Spleen (tissue), 11 donors: ENCODE measurements around the gene IKZF3. TPM values are rescaled to one million over a fixed set of nuclear protein-coding genes. Genes with fewer than 3 reads are reported as not detected.

Experiments
- DNase-seq: peaks from one replicate; pipeline ENCODE4 v3.0.0-alpha.2; 2020
- H3K27ac ChIP-seq, 8 donors: fragments of 200-600 bp; sonication (generic) in 7 of 8; 1 replicate in 4 of 8; 2 replicates in 4 of 8; pipeline versions ENCODE4 v1.5.0 to v1.8.0; 2016 to 2021; ENCODE audit warnings: inconsistent platforms in 4 of 8, mild to moderate bottlenecking in 4 of 8, moderate library complexity in 1 of 8
- H3K27me3 ChIP-seq, 7 donors: fragments of 200-600 bp; sonication (generic) in 6 of 7; replicated peaks in 1 of 7; 1 replicate in 4 of 7; 2 replicates in 3 of 7; pipeline versions ENCODE4 v1.5.0 to v1.8.0; 2016 to 2021; ENCODE audit warnings: inconsistent platforms in 3 of 7, mild to moderate bottlenecking in 1 of 7
- H3K36me3 ChIP-seq, 6 donors: fragments of 200-600 bp; sonication (generic) in 5 of 6; 1 replicate in 4 of 6; 2 replicates in 2 of 6; pipeline versions ENCODE4 v1.5.0 to v1.8.0; 2016 to 2021; ENCODE audit warnings: inconsistent platforms in 2 of 6
- H3K4me1 ChIP-seq, 6 donors: fragments of 200-600 bp; sonication (generic) in 5 of 6; 1 replicate in 3 of 6; 2 replicates in 3 of 6; pipeline versions ENCODE4 v1.5.0 to v1.8.0; 2016 to 2021; ENCODE audit warnings: inconsistent platforms in 3 of 6
- H3K4me3 ChIP-seq, 8 donors: fragments of 200-600 bp; sonication (generic) in 7 of 8; 1 replicate in 4 of 8; 2 replicates in 4 of 8; pipeline versions ENCODE4 v1.5.0 to v1.8.0; 2016 to 2021; ENCODE audit warnings: inconsistent platforms in 4 of 8, mild to moderate bottlenecking in 4 of 8, moderate library complexity in 2 of 8
- H3K9me3 ChIP-seq, 8 donors: fragments of 200-600 bp; sonication (generic) in 7 of 8; 1 replicate in 4 of 8; 2 replicates in 4 of 8; pipeline versions ENCODE4 v1.5.0 to v1.8.0; 2016 to 2021; ENCODE audit warnings: inconsistent platforms in 4 of 8
- POLR2A ChIP-seq, 3 donors: fragments of 450-650 bp; IDR thresholded peaks; one replicate each; pipeline ENCODE4 v1.5.1; 2017; ENCODE audit warnings: antibody characterized with exemption in 3 of 3, mild to moderate bottlenecking in 1 of 3
- POLR2AphosphoS5 ChIP-seq, 3 donors: sonication (generic); formaldehyde crosslinking; IDR thresholded peaks; one replicate each; pipeline ENCODE4 v1.5.1; 2017; ENCODE audit warnings: antibody characterized with exemption in 3 of 3
- WGBS, 5 donors: extraction: QIAGEN DNeasy Blood & Tissue Kit in 3 of 5; methylation state at CpG; one replicate each; pipeline versions ENCODE4 v1.1.5 to v1.1.7; 2013 to 2018; 5-methylcytosine and 5-hydroxymethylcytosine counted together
- intact Hi-C: fragments of 100-400 bp; cut with DNase I; formaldehyde crosslinking; loops from one replicate; pipeline ENCODE4 v1.15.0; 2023; ENCODE audit warnings: low total_unique reads
- polyA plus RNA-seq, 3 donors: library from polyadenylated mRNA; stranded (reverse); fragments of 200-250 nt; gene quantifications; one replicate each; pipeline ENCODE4 v1.2.1, GENCODE V29; 2013
- total RNA-seq, 7 donors: library from RNA; depleted of rRNA in 3 of 7; stranded (reverse); fragments of >200 nt in 3 of 7; fragmentation: NEBNext Ultra II Directional in 4 of 7; extraction: Animal tissue kit (Norgen Biotek cat#: 25700) in 4 of 7; gene quantifications; one replicate each; pipeline versions ENCODE4 v1.1.0 to v1.2.1, GENCODE V29; 2016 to 2021
- TF ChIP-seq, protein P1 (sequence below), 11 experiments: fragments of 200-600 bp in 7 of 11; fragments of 450-650 bp in 4 of 11; sonication (generic) in 4 of 11; IDR thresholded peaks in 8 of 11; conservative IDR thresholded peaks in 3 of 11; 1 replicate in 7 of 11; 2 replicates in 4 of 11; pipeline versions ENCODE4 v1.4.0 to v1.8.0; 2016 to 2021; ENCODE audit warnings: antibody characterized with exemption in 11 of 11, inconsistent platforms in 4 of 11, mild to moderate bottlenecking in 1 of 11
- donor health status: healthy with polysubstance abuse.
- donor health status: DM: no; HTN: no; CAD: no; lungs with moderate emphysema.
- donor health status: DM: no; HTN: no; CAD: no.
- donor health status: Bipolar disorder and iron deficiency.
- donor health status: healthy.
- donor health status: DM: no; HTN: no; CAD: no.
- donor health status: DM: yes; HTN: yes; CAD: no.

Gene IKZF3
- total and polyA plus RNA-seq, 10 donors: 17.5 to 132 (median 84.1) TPM

DNA sequence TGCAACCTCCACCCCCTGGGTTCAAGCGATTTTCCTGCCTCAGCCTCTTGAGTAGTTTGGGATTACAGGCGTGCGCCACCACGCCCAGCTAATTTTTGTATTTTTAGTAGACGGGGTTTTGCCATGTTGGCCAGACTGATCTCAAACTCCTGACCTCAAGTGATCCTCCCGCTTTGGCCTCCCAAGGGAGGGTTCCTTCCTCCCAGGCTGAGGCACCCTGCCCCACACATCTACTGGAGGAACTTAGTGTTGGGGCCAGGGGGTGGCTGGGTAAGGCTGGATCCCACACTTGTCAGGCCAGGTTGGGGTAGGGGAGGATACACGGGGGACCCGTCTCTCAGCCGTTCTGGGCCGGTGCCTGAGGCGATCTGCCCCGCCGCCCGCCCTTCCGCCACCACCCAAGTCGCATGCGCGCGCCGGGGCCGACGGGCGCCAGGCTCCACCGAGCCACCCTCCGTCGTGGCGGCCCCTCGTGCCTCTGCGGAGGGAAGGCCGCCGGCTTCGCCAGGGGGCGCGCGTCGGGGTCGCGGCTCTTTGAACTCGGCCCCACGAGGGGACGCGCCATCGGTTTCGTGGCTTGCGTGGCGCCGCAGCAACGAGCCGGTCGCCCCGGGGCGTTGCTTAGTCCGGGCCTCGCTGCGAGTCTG lies 110.5 kb downstream of the IKZF3 start:
- peak overlapping the region; percentile 46 to 87 (median 60) for H3K4me3 ChIP-seq
- peak in 2 of 3 donors; percentile 66 to 78 for TF ChIP-seq POLR2AphosphoS5 (IDR thresholded peaks at IDR 0.05)
- TF ChIP-seq POLR2A (IDR thresholded peaks at IDR 0.05): no peak

DNA sequence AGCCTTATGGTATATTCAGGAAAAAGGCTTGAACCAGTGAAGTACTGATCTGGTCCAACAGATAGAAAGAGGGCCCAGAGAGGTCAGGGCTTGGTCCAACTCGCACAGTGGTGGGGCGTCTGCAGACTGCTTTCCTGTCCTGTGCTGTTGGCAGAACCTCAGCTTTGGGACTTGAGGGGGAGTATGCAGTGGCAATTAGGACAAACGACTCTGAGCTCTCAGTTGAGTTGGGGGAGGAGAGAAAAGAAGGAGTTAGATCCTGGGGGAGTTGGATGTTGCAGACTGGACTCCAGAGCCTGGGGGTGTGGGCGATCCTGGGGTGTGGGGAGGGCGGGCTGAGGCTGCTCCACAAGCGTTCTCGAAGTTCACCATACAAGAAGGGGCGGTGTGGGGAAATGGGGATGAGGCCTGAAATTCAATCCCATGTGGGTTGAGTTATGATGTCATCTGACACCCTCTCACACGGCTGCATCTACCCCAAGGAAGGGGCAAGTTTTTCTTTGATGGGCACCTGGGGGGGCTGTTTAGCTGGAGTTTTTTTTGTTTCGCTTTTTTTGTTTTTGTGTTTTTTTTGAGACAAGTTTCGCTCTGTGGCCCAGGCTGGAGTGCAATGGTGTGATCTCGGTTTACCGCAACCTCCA lies 111.8 kb downstream of the IKZF3 start:
- Histone ChIP-seq H3K27ac (peak overlapping the region in 4 of 8 donors; percentile 96 to 99 (median 98)), H3K27me3 (no peaks in the 10 kb centered on the region), H3K9me3 (no peaks in the 10 kb centered on the region), H3K4me3 (no peak overlapping the region), H3K36me3 (no peaks in the 10 kb centered on the region), H3K4me1 (peaks cover 30 to 56% (median 44%) of the 10 kb centered on the region in 6 donors)
- intact Hi-C loops: loop anchor here (5.0 to 10.0 kb wide), 2 partner anchors 112 to 130 kb away; partner anchors contain the start of genes IKZF3 and ZPBP2
- TF ChIP-seq, protein P1, sequence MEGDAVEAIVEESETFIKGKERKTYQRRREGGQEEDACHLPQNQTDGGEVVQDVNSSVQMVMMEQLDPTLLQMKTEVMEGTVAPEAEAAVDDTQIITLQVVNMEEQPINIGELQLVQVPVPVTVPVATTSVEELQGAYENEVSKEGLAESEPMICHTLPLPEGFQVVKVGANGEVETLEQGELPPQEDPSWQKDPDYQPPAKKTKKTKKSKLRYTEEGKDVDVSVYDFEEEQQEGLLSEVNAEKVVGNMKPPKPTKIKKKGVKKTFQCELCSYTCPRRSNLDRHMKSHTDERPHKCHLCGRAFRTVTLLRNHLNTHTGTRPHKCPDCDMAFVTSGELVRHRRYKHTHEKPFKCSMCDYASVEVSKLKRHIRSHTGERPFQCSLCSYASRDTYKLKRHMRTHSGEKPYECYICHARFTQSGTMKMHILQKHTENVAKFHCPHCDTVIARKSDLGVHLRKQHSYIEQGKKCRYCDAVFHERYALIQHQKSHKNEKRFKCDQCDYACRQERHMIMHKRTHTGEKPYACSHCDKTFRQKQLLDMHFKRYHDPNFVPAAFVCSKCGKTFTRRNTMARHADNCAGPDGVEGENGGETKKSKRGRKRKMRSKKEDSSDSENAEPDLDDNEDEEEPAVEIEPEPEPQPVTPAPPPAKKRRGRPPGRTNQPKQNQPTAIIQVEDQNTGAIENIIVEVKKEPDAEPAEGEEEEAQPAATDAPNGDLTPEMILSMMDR (IDR thresholded peaks at IDR 0.05 in 8 of 11, conservative IDR thresholded peaks at IDR 0.05 in 3 of 11): no peak
- TF ChIP-seq POLR2AphosphoS5 (IDR thresholded peaks at IDR 0.05) (no peak), POLR2A (IDR thresholded peaks at IDR 0.05) (no peak)
- peak; percentile 69 for DNase-seq
- WGBS, 5 donors: 79 to 84% (median 83%) methylated on average over 13 of the region's 13 CpGs

More for the DNA sequence above, 110.5 kb downstream of the IKZF3 start:
- peak; percentile 95 for DNase-seq
- H3K27me3 ChIP-seq: no peaks in the 10 kb centered on the region
- H3K4me1 ChIP-seq: peaks cover 43 to 69% (median 56%) of the 10 kb centered on the region in 6 donors
- no peaks in the 10 kb centered on the region for H3K9me3 ChIP-seq
- H3K27ac ChIP-seq: peak overlapping the region; percentile 95 to 99 (median 98)
- intact Hi-C loops: loop anchor here (5.0 to 10.0 kb wide), 2 partner anchors 111 to 131 kb away; partner anchors contain the start of genes IKZF3 and ZPBP2
- no peaks in the 10 kb centered on the region for H3K36me3 ChIP-seq
- WGBS, 5 donors: 3 to 9% (median 4%) methylated on average over 18 to 55 of the region's 55 CpGs

DNA sequence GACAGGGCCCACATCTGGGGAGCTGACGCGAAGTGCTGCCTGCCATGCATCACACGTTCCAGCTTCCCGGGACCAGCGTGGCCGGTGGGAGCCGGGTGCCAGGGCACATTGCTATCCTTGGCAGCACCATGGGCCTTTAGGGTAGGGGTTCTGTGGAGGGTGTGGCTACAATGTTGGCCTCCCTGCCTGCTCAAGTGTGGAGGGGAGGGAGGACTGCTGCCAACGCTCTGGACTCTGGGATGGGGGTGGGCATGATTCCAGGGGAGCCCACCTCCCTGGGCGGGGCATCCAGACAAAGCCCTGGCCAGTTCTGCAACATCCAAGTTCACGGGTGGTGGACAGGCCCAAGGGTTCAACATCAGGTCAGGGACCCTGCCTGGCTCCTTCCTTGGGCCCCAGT lies 112.5 kb downstream of the IKZF3 start:
- Histone ChIP-seq H3K27ac (peak overlapping the region in 3 of 8 donors; percentile 17 to 98 (median 23)), H3K4me1 (peaks cover 23 to 49% (median 37%) of the 10 kb centered on the region in 6 donors), H3K4me3 (no peak overlapping the region), H3K36me3 (no peaks in the 10 kb centered on the region), H3K9me3 (no peaks in the 10 kb centered on the region), H3K27me3 (no peaks in the 10 kb centered on the region)
- 77 to 92% (median 79%) methylated on average over 10 of the region's 10 CpGs for WGBS, 5 donors
- no peak for TF ChIP-seq POLR2A (IDR thresholded peaks at IDR 0.05)
- TF ChIP-seq, protein P1 (IDR thresholded peaks at IDR 0.05 in 8 of 11, conservative IDR thresholded peaks at IDR 0.05 in 3 of 11): no peak
- TF ChIP-seq POLR2AphosphoS5 (IDR thresholded peaks at IDR 0.05): no peak
- DNase-seq: peak; percentile 72
- intact Hi-C loops: loop anchor here (5.0 to 10.0 kb wide), 2 partner anchors 113 to 129 kb away; partner anchors contain the start of genes IKZF3 and ZPBP2

DNA sequence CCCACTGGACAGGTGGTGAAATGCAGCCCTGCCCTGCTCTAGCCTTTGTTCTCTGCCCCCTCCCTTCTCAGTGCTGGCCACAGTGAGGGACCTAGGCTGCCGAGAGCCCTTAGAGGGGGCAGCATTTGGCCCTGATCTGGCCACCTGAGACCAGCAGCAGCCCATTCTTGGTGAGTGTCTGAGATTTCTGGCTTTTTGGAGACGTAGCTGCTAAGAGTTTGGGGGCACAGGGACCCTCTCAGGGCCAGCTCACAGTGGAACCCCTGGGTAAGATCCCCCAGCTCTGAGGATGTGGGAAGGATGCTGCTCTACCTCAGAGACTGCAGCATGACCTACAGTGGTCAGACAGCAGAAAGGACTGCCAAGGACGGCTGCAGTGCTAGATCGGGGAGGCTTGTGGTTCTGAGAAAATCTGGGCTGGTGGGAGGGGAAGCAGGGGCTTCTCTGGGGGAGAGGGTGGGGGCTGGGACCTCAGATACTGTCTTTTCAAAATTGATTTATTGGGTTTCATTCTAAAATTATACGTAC lies 113.0 kb downstream of the IKZF3 start:
- Histone ChIP-seq H3K27ac (no peak overlapping the region), H3K4me3 (no peak overlapping the region), H3K27me3 (no peaks in the 10 kb centered on the region), H3K4me1 (peaks cover 17 to 43% (median 31%) of the 10 kb centered on the region in 6 donors), H3K36me3 (no peaks in the 10 kb centered on the region), H3K9me3 (no peaks in the 10 kb centered on the region)
- TF ChIP-seq POLR2AphosphoS5 (IDR thresholded peaks at IDR 0.05) (no peak), POLR2A (IDR thresholded peaks at IDR 0.05) (no peak)
- TF ChIP-seq, protein P1 (IDR thresholded peaks at IDR 0.05 in 8 of 11, conservative IDR thresholded peaks at IDR 0.05 in 3 of 11): no peak
- intact Hi-C loops: loop anchor here (5.0 to 10.0 kb wide), 2 partner anchors 114 to 129 kb away; partner anchors contain the start of genes IKZF3 and ZPBP2
- 67 to 86% (median 76%) methylated on average over 4 to 5 of the region's 5 CpGs for WGBS, 5 donors
- peak; percentile 52 for DNase-seq
